ENCODE measurements around the gene MYOZ3.

Gene MYOZ3

GRCh38 chr5:150642991-150643710 is 17.9 kb upstream of the MYOZ3 start:
- TF ChIP-seq ZFP3 (CRISPR knock-in tag; IDR thresholded peaks at IDR 0.05) (0 out of 2 replicates have a peak, but pooled peaks have one; percentile 2), PPARA (CRISPR knock-in tag; IDR thresholded peaks at IDR 0.05; ENCODE audit: borderline replicate concordance) (no peak), GLIS3 (CRISPR knock-in tag; IDR thresholded peaks at IDR 0.05) (no peak)

DNA sequence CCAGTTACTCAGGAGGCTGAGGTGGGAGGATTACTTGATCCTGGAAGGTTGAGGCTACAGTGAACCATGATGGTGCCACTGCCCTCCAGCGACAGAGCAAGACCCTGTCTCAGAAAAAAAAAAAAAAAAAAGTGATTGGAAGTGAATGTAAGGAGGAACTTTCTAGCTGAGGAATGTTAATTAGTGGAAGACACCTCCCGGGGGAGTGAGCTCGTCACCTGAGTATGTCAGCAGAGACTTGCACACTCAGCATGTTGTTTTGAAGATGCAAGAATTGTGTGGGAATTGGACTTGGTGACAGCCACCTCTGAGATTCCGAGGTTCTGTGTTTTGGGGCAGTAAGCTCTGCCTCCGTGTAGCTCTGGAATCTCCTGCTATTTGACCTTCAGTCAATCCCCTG is 17.0 kb upstream of the MYOZ3 start:
- TF ChIP-seq, protein P1, sequence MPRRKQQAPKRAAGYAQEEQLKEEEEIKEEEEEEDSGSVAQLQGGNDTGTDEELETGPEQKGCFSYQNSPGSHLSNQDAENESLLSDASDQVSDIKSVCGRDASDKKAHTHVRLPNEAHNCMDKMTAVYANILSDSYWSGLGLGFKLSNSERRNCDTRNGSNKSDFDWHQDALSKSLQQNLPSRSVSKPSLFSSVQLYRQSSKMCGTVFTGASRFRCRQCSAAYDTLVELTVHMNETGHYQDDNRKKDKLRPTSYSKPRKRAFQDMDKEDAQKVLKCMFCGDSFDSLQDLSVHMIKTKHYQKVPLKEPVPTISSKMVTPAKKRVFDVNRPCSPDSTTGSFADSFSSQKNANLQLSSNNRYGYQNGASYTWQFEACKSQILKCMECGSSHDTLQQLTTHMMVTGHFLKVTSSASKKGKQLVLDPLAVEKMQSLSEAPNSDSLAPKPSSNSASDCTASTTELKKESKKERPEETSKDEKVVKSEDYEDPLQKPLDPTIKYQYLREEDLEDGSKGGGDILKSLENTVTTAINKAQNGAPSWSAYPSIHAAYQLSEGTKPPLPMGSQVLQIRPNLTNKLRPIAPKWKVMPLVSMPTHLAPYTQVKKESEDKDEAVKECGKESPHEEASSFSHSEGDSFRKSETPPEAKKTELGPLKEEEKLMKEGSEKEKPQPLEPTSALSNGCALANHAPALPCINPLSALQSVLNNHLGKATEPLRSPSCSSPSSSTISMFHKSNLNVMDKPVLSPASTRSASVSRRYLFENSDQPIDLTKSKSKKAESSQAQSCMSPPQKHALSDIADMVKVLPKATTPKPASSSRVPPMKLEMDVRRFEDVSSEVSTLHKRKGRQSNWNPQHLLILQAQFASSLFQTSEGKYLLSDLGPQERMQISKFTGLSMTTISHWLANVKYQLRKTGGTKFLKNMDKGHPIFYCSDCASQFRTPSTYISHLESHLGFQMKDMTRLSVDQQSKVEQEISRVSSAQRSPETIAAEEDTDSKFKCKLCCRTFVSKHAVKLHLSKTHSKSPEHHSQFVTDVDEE (CRISPR knock-in tag; IDR thresholded peaks at IDR 0.05): no peak
- TF ChIP-seq, protein P2, sequence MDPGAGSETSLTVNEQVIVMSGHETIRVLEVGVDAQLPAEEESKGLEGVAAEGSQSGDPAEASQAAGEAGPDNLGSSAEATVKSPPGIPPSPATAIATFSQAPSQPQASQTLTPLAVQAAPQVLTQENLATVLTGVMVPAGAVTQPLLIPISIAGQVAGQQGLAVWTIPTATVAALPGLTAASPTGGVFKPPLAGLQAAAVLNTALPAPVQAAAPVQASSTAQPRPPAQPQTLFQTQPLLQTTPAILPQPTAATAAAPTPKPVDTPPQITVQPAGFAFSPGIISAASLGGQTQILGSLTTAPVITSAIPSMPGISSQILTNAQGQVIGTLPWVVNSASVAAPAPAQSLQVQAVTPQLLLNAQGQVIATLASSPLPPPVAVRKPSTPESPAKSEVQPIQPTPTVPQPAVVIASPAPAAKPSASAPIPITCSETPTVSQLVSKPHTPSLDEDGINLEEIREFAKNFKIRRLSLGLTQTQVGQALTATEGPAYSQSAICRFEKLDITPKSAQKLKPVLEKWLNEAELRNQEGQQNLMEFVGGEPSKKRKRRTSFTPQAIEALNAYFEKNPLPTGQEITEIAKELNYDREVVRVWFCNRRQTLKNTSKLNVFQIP (CRISPR knock-in tag; IDR thresholded peaks at IDR 0.05; ENCODE audit: borderline replicate concordance, low read depth): no peak
- TF ChIP-seq ZNF565 (CRISPR knock-in tag; conservative IDR thresholded peaks at IDR 0.05; ENCODE audit: low read depth) (no peak), SNAI2 (CRISPR knock-in tag; IDR thresholded peaks at IDR 0.05) (no peak), PPARA (CRISPR knock-in tag; IDR thresholded peaks at IDR 0.05; ENCODE audit: borderline replicate concordance) (no peak), ISL1 (CRISPR knock-in tag; IDR thresholded peaks at IDR 0.05) (no peak), ZFP3 (CRISPR knock-in tag; IDR thresholded peaks at IDR 0.05) (no peak), ZC3H10 (CRISPR knock-in tag; IDR thresholded peaks at IDR 0.05) (no peak)
- no peak for ATAC-seq

More at GRCh38 chr5:150642991-150643710, 17.9 kb upstream of the MYOZ3 start:
- no peak for ATAC-seq

- no peak for TF ChIP-seq GLIS3 (CRISPR knock-in tag; IDR thresholded peaks at IDR 0.05)
- TF ChIP-seq ISL1 (CRISPR knock-in tag; IDR thresholded peaks at IDR 0.05): no peak
- no peak for TF ChIP-seq BACH2 (CRISPR knock-in tag; IDR thresholded peaks at IDR 0.05; ENCODE audit: borderline replicate concordance)
- TF ChIP-seq, protein P1 (CRISPR knock-in tag; IDR thresholded peaks at IDR 0.05): peak; percentile 34; the same call in 1 of the 2 replicates
- peak; percentile 44; the same call in 1 of the 2 replicates for TF ChIP-seq ZNF70 (CRISPR knock-in tag; IDR thresholded peaks at IDR 0.05)
- ATAC-seq: peak; percentile 18
These were observed 16.5 kb upstream of the MYOZ3 start for GRCh38 chr5:150644514-150644913.

GRCh38 chr5:150645070-150645700 is 15.9 kb upstream of the MYOZ3 start:
- ATAC-seq: peak; percentile 24

More at GRCh38 chr5:150645070-150645700, 15.9 kb upstream of the MYOZ3 start:
- TF ChIP-seq OSR1 (CRISPR knock-in tag; IDR thresholded peaks at IDR 0.05) (no peak), SNAI2 (CRISPR knock-in tag; IDR thresholded peaks at IDR 0.05) (no peak), ZFP3 (CRISPR knock-in tag; IDR thresholded peaks at IDR 0.05) (0 out of 2 replicates have a peak, but pooled peaks have one; percentile 11), BACH2 (CRISPR knock-in tag; IDR thresholded peaks at IDR 0.05; ENCODE audit: borderline replicate concordance) (no peak), ZNF70 (CRISPR knock-in tag; IDR thresholded peaks at IDR 0.05) (peak; percentile 84), CSDC2 (CRISPR knock-in tag; IDR thresholded peaks at IDR 0.05) (no peak), TCF4 (CRISPR knock-in tag; IDR thresholded peaks at IDR 0.05; ENCODE audit: borderline replicate concordance) (no peak), ZNF8 (CRISPR knock-in tag; IDR thresholded peaks at IDR 0.05) (no peak), ZFP30 (CRISPR knock-in tag; IDR thresholded peaks at IDR 0.05) (no peak), ZC3H10 (CRISPR knock-in tag; IDR thresholded peaks at IDR 0.05) (no peak), ISL1 (CRISPR knock-in tag; IDR thresholded peaks at IDR 0.05) (peak; percentile 65), CREB5 (CRISPR knock-in tag; IDR thresholded peaks at IDR 0.05; ENCODE audit: low read depth) (no peak), TOX (CRISPR knock-in tag; IDR thresholded peaks at IDR 0.05; ENCODE audit: borderline replicate concordance) (no peak)
- TF ChIP-seq, protein P3, sequence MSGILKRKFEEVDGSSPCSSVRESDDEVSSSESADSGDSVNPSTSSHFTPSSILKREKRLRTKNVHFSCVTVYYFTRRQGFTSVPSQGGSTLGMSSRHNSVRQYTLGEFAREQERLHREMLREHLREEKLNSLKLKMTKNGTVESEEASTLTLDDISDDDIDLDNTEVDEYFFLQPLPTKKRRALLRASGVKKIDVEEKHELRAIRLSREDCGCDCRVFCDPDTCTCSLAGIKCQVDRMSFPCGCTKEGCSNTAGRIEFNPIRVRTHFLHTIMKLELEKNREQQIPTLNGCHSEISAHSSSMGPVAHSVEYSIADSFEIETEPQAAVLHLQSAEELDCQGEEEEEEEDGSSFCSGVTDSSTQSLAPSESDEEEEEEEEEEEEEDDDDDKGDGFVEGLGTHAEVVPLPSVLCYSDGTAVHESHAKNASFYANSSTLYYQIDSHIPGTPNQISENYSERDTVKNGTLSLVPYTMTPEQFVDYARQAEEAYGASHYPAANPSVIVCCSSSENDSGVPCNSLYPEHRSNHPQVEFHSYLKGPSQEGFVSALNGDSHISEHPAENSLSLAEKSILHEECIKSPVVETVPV (CRISPR knock-in tag; IDR thresholded peaks at IDR 0.05): no peak
- TF ChIP-seq, protein P1 (CRISPR knock-in tag; IDR thresholded peaks at IDR 0.05): no peak

Data from SK-N-SH treated with all-trans-retinoic acid at 6 μM for 48 hours (cell line).